Measurements from ENCODE around the gene KIZ.

The KIZ gene

DNA sequence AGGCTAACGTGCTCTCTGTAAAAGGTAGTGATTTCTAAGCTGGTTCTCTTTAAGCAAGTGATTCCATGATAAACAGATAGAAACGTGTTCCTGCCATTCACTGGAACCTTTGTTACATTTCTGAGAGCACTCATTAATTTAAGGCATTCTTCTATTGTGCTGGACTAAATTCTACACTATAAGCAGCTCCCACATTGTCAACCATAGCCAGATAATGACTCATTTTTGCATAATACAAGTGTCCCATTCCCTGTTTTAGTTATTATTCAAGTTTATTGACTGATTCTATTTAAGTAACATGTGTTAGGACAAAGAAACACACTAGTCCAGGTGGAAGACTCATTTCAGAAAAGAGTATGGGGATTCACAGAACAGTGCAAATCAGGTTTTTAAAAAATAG lies 163.8 kb downstream of the KIZ start:
- no peaks in the 10 kb centered on the region for H3K9me3 Mint-ChIP-seq
- DNase-seq (no peak), ATAC-seq (replicated peaks) (no peak)
- no peak overlapping the region for H3K4me3 Mint-ChIP-seq
- no peaks in the 10 kb centered on the region for H3K4me1 Mint-ChIP-seq (ENCODE audit: low read depth in 2 of 2)
- H3K27me3 Mint-ChIP-seq: peaks cover 45 to 69% of the 10 kb centered on the region in 2 donors
- H3K36me3 Mint-ChIP-seq (ENCODE audit: insufficient read depth): no peaks in the 10 kb centered on the region
- no peak overlapping the region for H3K27ac Mint-ChIP-seq

DNA sequence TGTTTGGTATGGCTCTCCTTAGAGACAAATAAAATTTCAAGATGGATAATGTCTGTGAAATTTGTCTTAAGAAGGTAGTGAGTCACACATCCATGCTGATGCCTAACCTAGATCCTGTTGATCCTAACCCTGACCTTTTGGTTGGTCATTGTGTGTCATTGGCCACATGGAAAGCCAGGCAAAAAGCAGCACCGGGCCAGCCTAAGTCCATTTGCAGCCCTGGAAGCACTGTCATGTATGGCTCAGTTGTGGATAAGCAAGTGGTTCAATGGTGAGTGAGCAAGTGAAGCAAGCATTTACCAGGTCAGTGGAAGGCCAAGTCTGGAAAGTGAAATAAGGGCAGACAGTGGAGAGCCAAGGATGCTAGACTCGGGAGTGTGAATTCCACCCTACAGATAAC lies 165.1 kb downstream of the KIZ start:
- Mint-ChIP-seq H3K27ac (no peak overlapping the region), H3K9me3 (no peaks in the 10 kb centered on the region), H3K4me1 (ENCODE audit: low read depth in 2 of 2) (no peaks in the 10 kb centered on the region)

DNA sequence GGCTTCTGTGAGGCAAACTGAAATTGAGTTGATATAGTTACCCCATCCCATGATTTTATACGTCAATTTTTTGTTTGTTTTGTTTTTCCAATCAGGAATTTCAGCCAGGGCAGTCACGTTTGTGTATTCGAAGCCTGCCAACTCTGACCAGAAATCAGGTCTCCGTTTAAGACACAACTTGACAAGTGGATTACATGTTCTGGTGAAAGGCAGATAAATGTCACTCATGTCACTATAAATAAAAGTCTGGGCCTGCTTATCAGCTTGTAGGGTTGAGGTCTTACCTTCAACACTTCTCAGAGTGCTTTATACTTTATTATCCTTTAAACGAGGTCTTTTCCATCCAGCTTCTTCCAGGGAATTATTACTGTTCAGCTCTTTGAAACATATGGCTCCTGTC lies 168.9 kb downstream of the KIZ start:
- no peaks in the 10 kb centered on the region for H3K9me3 Mint-ChIP-seq
- H3K4me3 Mint-ChIP-seq: no peak overlapping the region
- no peaks in the 10 kb centered on the region for H3K36me3 Mint-ChIP-seq (ENCODE audit: insufficient read depth)
- no peak overlapping the region for H3K27ac Mint-ChIP-seq
- no peak for ATAC-seq (replicated peaks)
- H3K27me3 Mint-ChIP-seq: peaks cover 8 to 22% of the 10 kb centered on the region in 2 donors
- DNase-seq: no peak
- H3K4me1 Mint-ChIP-seq (ENCODE audit: low read depth in 2 of 2): no peaks in the 10 kb centered on the region

More for the DNA sequence above, 165.1 kb downstream of the KIZ start:
- Mint-ChIP-seq H3K27me3 (peaks cover 34 to 57% of the 10 kb centered on the region in 2 donors), H3K4me3 (no peak overlapping the region), H3K36me3 (ENCODE audit: insufficient read depth) (no peaks in the 10 kb centered on the region)
- DNase-seq (no peak), ATAC-seq (replicated peaks) (no peak)
